22Rv1 (cell line): ENCODE results near the gene NOP53.

Experiments used
- ZFX ChIP-seq: fragments of 450-650 bp; IDR thresholded peaks from 2 replicates; pipeline ENCODE4 v1.6.1; 2017; ENCODE audit warnings: antibody characterized with exemption, borderline replicate concordance
- TF ChIP-seq, protein P1 (sequence below): fragments of 450-650 bp; IDR thresholded peaks from 2 replicates; pipeline ENCODE4 v1.5.1; 2017; ENCODE audit warnings: mild to moderate bottlenecking

DNA sequence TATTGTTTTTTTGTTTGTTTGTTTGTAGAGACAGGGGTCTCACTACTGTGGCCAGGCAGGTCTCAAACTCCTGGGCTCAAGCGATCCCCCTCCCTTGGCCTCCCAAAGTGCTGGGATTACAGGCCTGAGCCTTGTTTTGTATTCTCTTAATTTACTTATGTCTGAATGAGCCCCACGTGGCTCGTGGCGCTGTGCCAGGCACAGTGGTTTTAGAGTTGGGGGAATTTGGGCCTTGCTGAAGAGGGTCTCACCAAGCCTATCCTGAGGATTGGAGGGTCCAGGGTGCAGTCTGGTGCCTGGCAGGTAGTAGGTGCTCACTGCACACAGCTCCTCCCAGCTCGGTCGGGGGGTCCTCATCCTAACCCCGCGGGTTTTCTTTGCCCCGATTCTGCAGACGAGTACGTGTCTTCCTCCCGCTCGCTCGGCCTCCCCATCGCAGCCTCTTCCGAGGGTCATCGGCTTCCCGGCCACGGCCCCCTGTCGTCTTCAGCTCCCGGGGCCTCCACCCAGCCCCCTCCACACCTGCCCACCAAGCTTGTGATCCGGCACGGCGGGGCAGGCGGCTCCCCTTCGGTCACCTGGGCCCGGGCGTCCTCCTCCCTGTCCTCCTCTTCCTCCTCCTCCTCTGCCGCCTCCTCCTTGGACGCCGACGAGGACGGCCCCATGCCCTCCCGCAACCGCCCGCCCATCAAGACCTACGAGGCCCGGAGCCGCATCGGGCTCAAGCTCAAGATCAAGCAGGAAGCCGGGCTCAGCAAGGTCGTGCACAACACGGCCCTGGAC, 44.2 kb upstream of the NOP53 start:
- TF ChIP-seq, protein P1, sequence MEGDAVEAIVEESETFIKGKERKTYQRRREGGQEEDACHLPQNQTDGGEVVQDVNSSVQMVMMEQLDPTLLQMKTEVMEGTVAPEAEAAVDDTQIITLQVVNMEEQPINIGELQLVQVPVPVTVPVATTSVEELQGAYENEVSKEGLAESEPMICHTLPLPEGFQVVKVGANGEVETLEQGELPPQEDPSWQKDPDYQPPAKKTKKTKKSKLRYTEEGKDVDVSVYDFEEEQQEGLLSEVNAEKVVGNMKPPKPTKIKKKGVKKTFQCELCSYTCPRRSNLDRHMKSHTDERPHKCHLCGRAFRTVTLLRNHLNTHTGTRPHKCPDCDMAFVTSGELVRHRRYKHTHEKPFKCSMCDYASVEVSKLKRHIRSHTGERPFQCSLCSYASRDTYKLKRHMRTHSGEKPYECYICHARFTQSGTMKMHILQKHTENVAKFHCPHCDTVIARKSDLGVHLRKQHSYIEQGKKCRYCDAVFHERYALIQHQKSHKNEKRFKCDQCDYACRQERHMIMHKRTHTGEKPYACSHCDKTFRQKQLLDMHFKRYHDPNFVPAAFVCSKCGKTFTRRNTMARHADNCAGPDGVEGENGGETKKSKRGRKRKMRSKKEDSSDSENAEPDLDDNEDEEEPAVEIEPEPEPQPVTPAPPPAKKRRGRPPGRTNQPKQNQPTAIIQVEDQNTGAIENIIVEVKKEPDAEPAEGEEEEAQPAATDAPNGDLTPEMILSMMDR = no peak
- no peak for TF ChIP-seq ZFX
